Small intestine (tissue), 7 donors: ENCODE results near the gene MPDU1. TPM values are rescaled to one million over a fixed set of nuclear protein-coding genes. Genes with fewer than 3 reads are reported as not detected.
A peak's percentile ranks its signal among the peaks of the same experiment; 100 is the strongest.

Experiments
- DNase-seq, 2 donors: peaks; one replicate each; pipeline versions ENCODE4 v3.0.0 to v3.0.0-alpha.2; 2013
- FAIRE-seq: peaks from 2 replicates; lab custom pipeline; 2012; peaks lifted over from hg19 to GRCh38; lab: Jason Lieb, UNC
- H3K27ac ChIP-seq, 3 donors: one replicate each; pipeline ENCODE4 v1.5.1; 2013; ENCODE audit warnings: low read length in 2 of 3, mild to moderate bottlenecking in 2 of 3, control low read depth in 1 of 3, inconsistent platforms in 1 of 3, low read depth in 1 of 3, moderate library complexity in 1 of 3
- H3K27me3 ChIP-seq, 3 donors: one replicate each; pipeline ENCODE4 v1.6.1; 2013; ENCODE audit warnings: low read length in 3 of 3, inconsistent platforms in 1 of 3; ENCODE audit not compliant: control insufficient read depth in 3 of 3, insufficient read depth in 3 of 3
- H3K36me3 ChIP-seq, 3 donors: one replicate each; pipeline ENCODE4 v1.6.1; 2013; ENCODE audit warnings: low read length in 3 of 3, inconsistent platforms in 1 of 3, low read depth in 1 of 3, mild to moderate bottlenecking in 1 of 3, moderate library complexity in 1 of 3; ENCODE audit not compliant: control insufficient read depth in 3 of 3, insufficient read depth in 2 of 3
- H3K4me1 ChIP-seq, 3 donors: one replicate each; pipeline ENCODE4 v1.6.1; 2013; ENCODE audit warnings: low read length in 2 of 3, inconsistent platforms in 1 of 3, low read depth in 1 of 3, mild to moderate bottlenecking in 1 of 3, moderate library complexity in 1 of 3; ENCODE audit not compliant: control insufficient read depth in 3 of 3, insufficient read depth in 2 of 3
- H3K4me3 ChIP-seq, 3 donors: one replicate each; pipeline ENCODE4 v1.5.1; 2013; ENCODE audit warnings: low read length in 3 of 3, control low read depth in 1 of 3, inconsistent platforms in 1 of 3, low read depth in 1 of 3, mild to moderate bottlenecking in 1 of 3, moderate library complexity in 1 of 3
- H3K9me3 ChIP-seq, 2 donors: one replicate each; pipeline ENCODE4 v1.6.1; 2013; ENCODE audit warnings: low read depth in 1 of 2, low read length in 1 of 2; ENCODE audit not compliant: control insufficient read depth in 2 of 2, insufficient read depth in 1 of 2
- WGBS, 3 donors: extraction: QIAGEN DNeasy Blood & Tissue Kit; methylation state at CpG; one replicate each; pipeline ENCODE4 v1.1.7; 2013; 5-methylcytosine and 5-hydroxymethylcytosine counted together
- polyA plus RNA-seq, 4 donors: library from polyadenylated mRNA; stranded (reverse) in 3 of 4; unstranded in 1 of 4; fragments of 200-250 nt in 3 of 4; fragments of 120-200 nt in 1 of 4; gene quantifications; one replicate each; pipeline versions ENCODE4 v1.2.1 to v1.2.3, GENCODE V29; 2013
- donor health status: healthy with polysubstance abuse.
- donor health status: control.
- donor health status: control.
- donor health status: Bipolar disorder and iron deficiency.
- donor health status: healthy.

Gene MPDU1
- polyA plus RNA-seq, 4 donors = 69.7 to 126 (median 96.4) TPM

- Histone ChIP-seq H3K4me1 (peaks cover 5 to 55% (median 5%) of the 10 kb centered on the region in 3 donors), H3K9me3 (no peaks in the 10 kb centered on the region), H3K27me3 (no peaks in the 10 kb centered on the region), H3K27ac (peak overlapping the region; percentile 52 to 95 (median 82)), H3K4me3 (peak overlapping the region; percentile 74 to 89 (median 85)), H3K36me3 (peaks cover 4 to 53% (median 16%) of the 10 kb centered on the region in 3 donors)
- 0 to 1% (median 0%) methylated on average over 21 to 28 of the region's 28 CpGs for WGBS, 3 donors
- FAIRE-seq (no peak), DNase-seq (no peak)
Measured at GRCh38 chr17:7562208-7562605, 21.4 kb upstream of the MPDU1 start.

- H3K27me3 ChIP-seq = no peaks in the 10 kb centered on the region
- peaks cover 4 to 59% (median 16%) of the 10 kb centered on the region in 3 donors for H3K36me3 ChIP-seq
- H3K4me1 ChIP-seq = peaks cover 0 to 44% (median 5%) of the 10 kb centered on the region in 3 donors
- WGBS, 3 donors = 84 to 89% (median 84%) methylated on average over 19 to 30 of the region's 30 CpGs
- no peak for FAIRE-seq
- H3K4me3 ChIP-seq = peak overlapping the region in 1 of 3 donors; percentile 85
- H3K27ac ChIP-seq = no peak overlapping the region
- DNase-seq = no peak
- no peaks in the 10 kb centered on the region for H3K9me3 ChIP-seq
Measured at GRCh38 chr17:7563115-7563869, 20.4 kb upstream of the MPDU1 start.

- Histone ChIP-seq H3K36me3 (peaks cover 7 to 74% (median 13%) of the 10 kb centered on the region in 3 donors), H3K9me3 (no peaks in the 10 kb centered on the region), H3K4me3 (no peak overlapping the region), H3K27me3 (no peaks in the 10 kb centered on the region), H3K4me1 (peaks cover 0 to 9% (median 0%) of the 10 kb centered on the region in 3 donors), H3K27ac (no peak overlapping the region)
- DNase-seq = no peak
- 85 to 86% (median 85%) methylated on average over 5 of the region's 5 CpGs for WGBS, 3 donors
- FAIRE-seq = no peak
Measured at GRCh38 chr17:7569571-7569970, 14.1 kb upstream of the MPDU1 start.

GRCh38 chr17:7570351-7570750 is 13.3 kb upstream of the MPDU1 start:
- H3K4me1 ChIP-seq = peaks cover 0 to 16% (median 2%) of the 10 kb centered on the region in 3 donors
- H3K4me3 ChIP-seq = no peak overlapping the region
- peaks cover 3 to 74% (median 6%) of the 10 kb centered on the region in 3 donors for H3K36me3 ChIP-seq
- no peaks in the 10 kb centered on the region for H3K9me3 ChIP-seq
- no peak for DNase-seq
- H3K27me3 ChIP-seq = no peaks in the 10 kb centered on the region
- H3K27ac ChIP-seq = no peak overlapping the region
- 96 to 97% (median 97%) methylated on average over 10 of the region's 10 CpGs for WGBS, 3 donors
- no peak for FAIRE-seq

GRCh38 chr17:7572338-7572587 is 11.4 kb upstream of the MPDU1 start:
- Histone ChIP-seq H3K9me3 (no peaks in the 10 kb centered on the region), H3K36me3 (peaks cover 8 to 77% (median 13%) of the 10 kb centered on the region in 3 donors), H3K27ac (peak overlapping the region; percentile 69 to 99 (median 91)), H3K4me3 (peak overlapping the region; percentile 31 to 46 (median 43)), H3K27me3 (no peaks in the 10 kb centered on the region), H3K4me1 (peaks cover 0 to 28% (median 7%) of the 10 kb centered on the region in 3 donors)
- FAIRE-seq (peak; percentile 26), DNase-seq (no peak)
- WGBS, 3 donors = 0 to 1% (median 1%) methylated on average over 11 of the region's 11 CpGs

- Histone ChIP-seq H3K27me3 (no peaks in the 10 kb centered on the region), H3K27ac (peak overlapping the region; percentile 80 to 99 (median 99)), H3K4me1 (peaks cover 0 to 30% (median 7%) of the 10 kb centered on the region in 3 donors), H3K9me3 (no peaks in the 10 kb centered on the region), H3K36me3 (peaks cover 12 to 79% (median 18%) of the 10 kb centered on the region in 3 donors), H3K4me3 (peak overlapping the region; percentile 93 to 100 (median 99))
- FAIRE-seq (no peak), DNase-seq (peak; percentile 100)
- WGBS, 3 donors = 0 to 1% (median 0%) methylated on average over 71 to 73 of the region's 73 CpGs
Measured at GRCh38 chr17:7572588-7573323, 10.9 kb upstream of the MPDU1 start.

GRCh38 chr17:7573324-7574080 is 10.2 kb upstream of the MPDU1 start:
- WGBS, 3 donors = 0 to 1% (median 0%) methylated on average over 37 to 71 of the region's 71 CpGs
- Histone ChIP-seq H3K27me3 (no peaks in the 10 kb centered on the region), H3K27ac (peak overlapping the region; percentile 80 to 99 (median 99)), H3K4me3 (peak overlapping the region; percentile 93 to 100 (median 99)), H3K9me3 (no peaks in the 10 kb centered on the region), H3K4me1 (peaks cover 0 to 36% (median 7%) of the 10 kb centered on the region in 3 donors), H3K36me3 (peaks cover 14 to 82% (median 22%) of the 10 kb centered on the region in 3 donors)
- FAIRE-seq (no peak), DNase-seq (peak; percentile 83 to 93)
